HEK293 (cell line): ENCODE data around the gene NRP1.

ENCODE experiments used
- KLF10 ChIP-seq: fragments of 450-650 bp; IDR thresholded peaks from 2 replicates; pipeline ENCODE4 v1.5.1; 2018; ENCODE audit warnings: missing biosample characterization, mild to moderate bottlenecking, missing genetic modification characterization
- KLF9 ChIP-seq: fragments of 450-650 bp; formaldehyde crosslinking; IDR thresholded peaks from 2 replicates; pipeline ENCODE4 v1.5.1; 2016; ENCODE audit warnings: missing biosample characterization, missing genetic modification characterization, low read depth
- OSR2 ChIP-seq: fragments of 450-650 bp; formaldehyde crosslinking; IDR thresholded peaks from 2 replicates; pipeline ENCODE4 v1.5.1; 2016; ENCODE audit warnings: missing biosample characterization, missing genetic modification characterization
- OVOL3 ChIP-seq: fragments of 450-650 bp; formaldehyde crosslinking; IDR thresholded peaks from 2 replicates; pipeline ENCODE4 v1.5.1; 2016; ENCODE audit warnings: missing biosample characterization, missing genetic modification characterization
- SALL2 ChIP-seq: fragments of 450-650 bp; formaldehyde crosslinking; IDR thresholded peaks from 2 replicates; pipeline ENCODE4 v1.5.0; 2017; ENCODE audit warnings: missing biosample characterization, mild to moderate bottlenecking, missing genetic modification characterization, borderline replicate concordance
- SCRT2 ChIP-seq: fragments of 450-650 bp; formaldehyde crosslinking; IDR thresholded peaks from 2 replicates; pipeline ENCODE4 v1.5.1; 2016; ENCODE audit warnings: missing biosample characterization, missing genetic modification characterization
- ZNF174 ChIP-seq: fragments of 450-650 bp; formaldehyde crosslinking; IDR thresholded peaks from 2 replicates; pipeline ENCODE4 v1.5.0; 2017; ENCODE audit warnings: missing biosample characterization, mild to moderate bottlenecking, missing genetic modification characterization
- ZNF175 ChIP-seq: fragments of 450-650 bp; formaldehyde crosslinking; IDR thresholded peaks from 2 replicates; pipeline ENCODE4 v1.5.1; 2016; ENCODE audit warnings: missing biosample characterization, missing genetic modification characterization
- ZNF19 ChIP-seq: fragments of 450-650 bp; formaldehyde crosslinking; IDR thresholded peaks from 2 replicates; pipeline ENCODE4; 2016; ENCODE audit warnings: missing biosample characterization, missing genetic modification characterization, low read depth
- ZNF292 ChIP-seq: fragments of 450-650 bp; formaldehyde crosslinking; IDR thresholded peaks from 2 replicates; pipeline ENCODE4 v1.5.1; 2016; ENCODE audit warnings: low read depth, missing biosample characterization, missing genetic modification characterization, borderline replicate concordance
- ZNF302 ChIP-seq: fragments of 450-650 bp; formaldehyde crosslinking; IDR thresholded peaks from 2 replicates; pipeline ENCODE4 v1.5.1; 2016; ENCODE audit warnings: missing biosample characterization, missing genetic modification characterization, low read depth
- ZNF366 ChIP-seq: fragments of 450-650 bp; formaldehyde crosslinking; conservative IDR thresholded peaks from 2 replicates; pipeline ENCODE4 v1.5.1; 2016; ENCODE audit warnings: missing biosample characterization, missing genetic modification characterization
- ZNF394 ChIP-seq: fragments of 450-650 bp; formaldehyde crosslinking; IDR thresholded peaks from 2 replicates; pipeline ENCODE4 v1.5.1; 2016; ENCODE audit warnings: missing biosample characterization, missing genetic modification characterization, mild to moderate bottlenecking, moderate library complexity, borderline replicate concordance
- ZNF433 ChIP-seq: fragments of 450-650 bp; formaldehyde crosslinking; IDR thresholded peaks from 2 replicates; pipeline ENCODE4 v1.5.1; 2016; ENCODE audit warnings: missing biosample characterization, missing genetic modification characterization, low read depth
- ZNF510 ChIP-seq: fragments of 450-650 bp; formaldehyde crosslinking; IDR thresholded peaks from 2 replicates; pipeline ENCODE4 v1.5.1; 2018; ENCODE audit warnings: mild to moderate bottlenecking, missing genetic modification characterization, missing biosample characterization; ENCODE audit not compliant: insufficient replicate concordance
- ZNF544 ChIP-seq: fragments of 450-650 bp; formaldehyde crosslinking; IDR thresholded peaks from 2 replicates; pipeline ENCODE4 v1.5.0; 2017; ENCODE audit warnings: missing biosample characterization, missing genetic modification characterization
- ZNF560 ChIP-seq: fragments of 450-650 bp; formaldehyde crosslinking; IDR thresholded peaks from 2 replicates; pipeline ENCODE4 v1.5.1; 2017; ENCODE audit warnings: missing biosample characterization, missing genetic modification characterization, borderline replicate concordance
- ZNF596 ChIP-seq: fragments of 450-650 bp; IDR thresholded peaks from 2 replicates; pipeline ENCODE4 v1.5.0; 2018; ENCODE audit warnings: missing biosample characterization, mild to moderate bottlenecking, missing genetic modification characterization, moderate library complexity
- ZNF660 ChIP-seq: fragments of 450-650 bp; IDR thresholded peaks from 2 replicates; pipeline ENCODE4 v1.5.1; 2018; ENCODE audit warnings: missing biosample characterization, mild to moderate bottlenecking, missing genetic modification characterization
- ZNF670 ChIP-seq: fragments of 450-650 bp; formaldehyde crosslinking; IDR thresholded peaks from 2 replicates; pipeline ENCODE4 v1.5.1; 2016; ENCODE audit warnings: missing biosample characterization, missing genetic modification characterization, low read depth
- ZNF776 ChIP-seq: fragments of 450-650 bp; formaldehyde crosslinking; IDR thresholded peaks from 2 replicates; pipeline ENCODE4 v1.5.0; 2017; ENCODE audit warnings: missing biosample characterization, missing genetic modification characterization, borderline replicate concordance
- ZNF785 ChIP-seq: fragments of 450-650 bp; formaldehyde crosslinking; IDR thresholded peaks from 2 replicates; pipeline ENCODE4 v1.5.1; 2016; ENCODE audit warnings: missing biosample characterization, missing genetic modification characterization
- TF ChIP-seq, protein P1 (sequence below): fragments of 450-650 bp; formaldehyde crosslinking; IDR thresholded peaks from 2 replicates; pipeline ENCODE4 v1.5.1; 2016; ENCODE audit warnings: missing biosample characterization, missing genetic modification characterization
- TF ChIP-seq, protein P2 (sequence below): fragments of 450-650 bp; formaldehyde crosslinking; IDR thresholded peaks from 2 replicates; pipeline ENCODE4; 2016; ENCODE audit warnings: missing biosample characterization, missing genetic modification characterization
- TF ChIP-seq, protein P3 (sequence below): fragments of 450-650 bp; formaldehyde crosslinking; IDR thresholded peaks from 2 replicates; pipeline ENCODE4 v1.5.1; 2016; ENCODE audit warnings: missing biosample characterization, missing genetic modification characterization
- TF ChIP-seq, protein P4 (sequence below): fragments of 450-650 bp; formaldehyde crosslinking; IDR thresholded peaks from 2 replicates; pipeline ENCODE4 v1.5.1; 2016; ENCODE audit warnings: missing biosample characterization, missing genetic modification characterization, borderline replicate concordance
- TF ChIP-seq, protein P5 (sequence below): fragments of 450-650 bp; formaldehyde crosslinking; IDR thresholded peaks from 2 replicates; pipeline ENCODE4 v1.5.1; 2016; ENCODE audit warnings: missing biosample characterization, missing genetic modification characterization
- TF ChIP-seq, protein P6 (sequence below): fragments of 450-650 bp; formaldehyde crosslinking; IDR thresholded peaks from 2 replicates; pipeline ENCODE4 v1.5.1; 2016; ENCODE audit warnings: missing biosample characterization, missing genetic modification characterization

The NRP1 gene

DNA sequence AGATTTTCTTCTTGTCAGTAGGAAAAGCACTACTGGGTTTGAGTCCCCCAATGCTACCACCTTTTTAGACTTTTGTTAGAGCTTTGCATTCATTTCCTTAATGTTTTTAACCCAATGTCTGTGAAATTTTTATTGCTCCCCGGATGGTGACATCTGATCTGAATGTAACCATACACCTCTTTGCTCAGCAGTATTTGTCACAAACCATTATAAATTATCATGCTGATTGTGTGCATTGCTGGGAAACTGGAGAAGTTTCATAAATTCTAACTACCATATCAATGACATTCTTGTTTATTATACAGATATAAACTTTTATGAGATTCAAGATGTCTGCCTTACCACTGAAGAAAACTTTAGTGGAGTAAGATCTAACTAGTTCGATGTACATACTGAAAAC is 8.5 kb downstream of the NRP1 start (continued):
- TF ChIP-seq OVOL3 (tag by site-specific recombination) (peak; percentile 95), ZNF660 (no peak), ZNF302 (tag by site-specific recombination) (no peak), ZNF174 (no peak), SCRT2 (tag by site-specific recombination) (no peak; the same call in 1 of the 2 replicates), ZNF776 (tag by site-specific recombination) (no peak), ZNF670 (no peak), ZNF596 (tag by site-specific recombination) (no peak; the same call in 1 of the 2 replicates), OSR2 (tag by site-specific recombination) (peak; percentile 97), ZNF544 (tag by site-specific recombination) (no peak), ZNF560 (no peak), ZNF394 (tag by site-specific recombination) (peak; percentile 52; the same call in 1 of the 2 replicates), ZNF292 (tag by site-specific recombination) (no peak), KLF9 (tag by site-specific recombination) (0 out of 2 replicates have a peak, but pooled peaks have one; percentile 12), ZNF175 (tag by site-specific recombination) (no peak), ZNF19 (no peak), ZNF785 (tag by site-specific recombination) (no peak), KLF10 (tag by site-specific recombination) (peak; percentile 81), SALL2 (tag by site-specific recombination) (no peak), ZNF366 (peak; percentile 84), ZNF510 (no peak), ZNF433 (no peak)
- TF ChIP-seq, protein P1, sequence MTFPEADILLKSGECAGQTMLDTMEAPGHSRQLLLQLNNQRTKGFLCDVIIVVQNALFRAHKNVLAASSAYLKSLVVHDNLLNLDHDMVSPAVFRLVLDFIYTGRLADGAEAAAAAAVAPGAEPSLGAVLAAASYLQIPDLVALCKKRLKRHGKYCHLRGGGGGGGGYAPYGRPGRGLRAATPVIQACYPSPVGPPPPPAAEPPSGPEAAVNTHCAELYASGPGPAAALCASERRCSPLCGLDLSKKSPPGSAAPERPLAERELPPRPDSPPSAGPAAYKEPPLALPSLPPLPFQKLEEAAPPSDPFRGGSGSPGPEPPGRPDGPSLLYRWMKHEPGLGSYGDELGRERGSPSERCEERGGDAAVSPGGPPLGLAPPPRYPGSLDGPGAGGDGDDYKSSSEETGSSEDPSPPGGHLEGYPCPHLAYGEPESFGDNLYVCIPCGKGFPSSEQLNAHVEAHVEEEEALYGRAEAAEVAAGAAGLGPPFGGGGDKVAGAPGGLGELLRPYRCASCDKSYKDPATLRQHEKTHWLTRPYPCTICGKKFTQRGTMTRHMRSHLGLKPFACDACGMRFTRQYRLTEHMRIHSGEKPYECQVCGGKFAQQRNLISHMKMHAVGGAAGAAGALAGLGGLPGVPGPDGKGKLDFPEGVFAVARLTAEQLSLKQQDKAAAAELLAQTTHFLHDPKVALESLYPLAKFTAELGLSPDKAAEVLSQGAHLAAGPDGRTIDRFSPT, result peak; percentile 87
- TF ChIP-seq, protein P2, sequence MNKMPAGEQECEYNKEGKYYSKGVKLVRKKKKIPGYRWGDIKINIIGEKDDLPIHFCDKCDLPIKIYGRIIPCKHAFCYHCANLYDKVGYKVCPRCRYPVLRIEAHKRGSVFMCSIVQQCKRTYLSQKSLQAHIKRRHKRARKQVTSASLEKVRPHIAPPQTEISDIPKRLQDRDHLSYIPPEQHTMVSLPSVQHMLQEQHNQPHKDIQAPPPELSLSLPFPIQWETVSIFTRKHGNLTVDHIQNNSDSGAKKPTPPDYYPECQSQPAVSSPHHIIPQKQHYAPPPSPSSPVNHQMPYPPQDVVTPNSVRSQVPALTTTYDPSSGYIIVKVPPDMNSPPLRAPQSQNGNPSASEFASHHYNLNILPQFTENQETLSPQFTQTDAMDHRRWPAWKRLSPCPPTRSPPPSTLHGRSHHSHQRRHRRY (tag by site-specific recombination), result no peak
- TF ChIP-seq, protein P3, sequence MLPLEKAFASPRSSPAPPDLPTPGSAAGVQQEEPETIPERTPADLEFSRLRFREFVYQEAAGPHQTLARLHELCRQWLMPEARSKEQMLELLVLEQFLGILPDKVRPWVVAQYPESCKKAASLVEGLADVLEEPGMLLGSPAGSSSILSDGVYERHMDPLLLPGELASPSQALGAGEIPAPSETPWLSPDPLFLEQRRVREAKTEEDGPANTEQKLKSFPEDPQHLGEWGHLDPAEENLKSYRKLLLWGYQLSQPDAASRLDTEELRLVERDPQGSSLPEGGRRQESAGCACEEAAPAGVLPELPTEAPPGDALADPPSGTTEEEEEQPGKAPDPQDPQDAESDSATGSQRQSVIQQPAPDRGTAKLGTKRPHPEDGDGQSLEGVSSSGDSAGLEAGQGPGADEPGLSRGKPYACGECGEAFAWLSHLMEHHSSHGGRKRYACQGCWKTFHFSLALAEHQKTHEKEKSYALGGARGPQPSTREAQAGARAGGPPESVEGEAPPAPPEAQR (tag by site-specific recombination), result no peak
- TF ChIP-seq, protein P4, sequence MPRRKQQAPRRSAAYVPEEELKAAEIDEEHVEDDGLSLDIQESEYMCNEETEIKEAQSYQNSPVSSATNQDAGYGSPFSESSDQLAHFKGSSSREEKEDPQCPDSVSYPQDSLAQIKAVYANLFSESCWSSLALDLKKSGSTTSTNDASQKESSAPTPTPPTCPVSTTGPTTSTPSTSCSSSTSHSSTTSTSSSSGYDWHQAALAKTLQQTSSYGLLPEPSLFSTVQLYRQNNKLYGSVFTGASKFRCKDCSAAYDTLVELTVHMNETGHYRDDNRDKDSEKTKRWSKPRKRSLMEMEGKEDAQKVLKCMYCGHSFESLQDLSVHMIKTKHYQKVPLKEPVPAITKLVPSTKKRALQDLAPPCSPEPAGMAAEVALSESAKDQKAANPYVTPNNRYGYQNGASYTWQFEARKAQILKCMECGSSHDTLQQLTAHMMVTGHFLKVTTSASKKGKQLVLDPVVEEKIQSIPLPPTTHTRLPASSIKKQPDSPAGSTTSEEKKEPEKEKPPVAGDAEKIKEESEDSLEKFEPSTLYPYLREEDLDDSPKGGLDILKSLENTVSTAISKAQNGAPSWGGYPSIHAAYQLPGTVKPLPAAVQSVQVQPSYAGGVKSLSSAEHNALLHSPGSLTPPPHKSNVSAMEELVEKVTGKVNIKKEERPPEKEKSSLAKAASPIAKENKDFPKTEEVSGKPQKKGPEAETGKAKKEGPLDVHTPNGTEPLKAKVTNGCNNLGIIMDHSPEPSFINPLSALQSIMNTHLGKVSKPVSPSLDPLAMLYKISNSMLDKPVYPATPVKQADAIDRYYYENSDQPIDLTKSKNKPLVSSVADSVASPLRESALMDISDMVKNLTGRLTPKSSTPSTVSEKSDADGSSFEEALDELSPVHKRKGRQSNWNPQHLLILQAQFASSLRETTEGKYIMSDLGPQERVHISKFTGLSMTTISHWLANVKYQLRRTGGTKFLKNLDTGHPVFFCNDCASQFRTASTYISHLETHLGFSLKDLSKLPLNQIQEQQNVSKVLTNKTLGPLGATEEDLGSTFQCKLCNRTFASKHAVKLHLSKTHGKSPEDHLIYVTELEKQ (tag by site-specific recombination), result peak; percentile 89
- TF ChIP-seq, protein P5, sequence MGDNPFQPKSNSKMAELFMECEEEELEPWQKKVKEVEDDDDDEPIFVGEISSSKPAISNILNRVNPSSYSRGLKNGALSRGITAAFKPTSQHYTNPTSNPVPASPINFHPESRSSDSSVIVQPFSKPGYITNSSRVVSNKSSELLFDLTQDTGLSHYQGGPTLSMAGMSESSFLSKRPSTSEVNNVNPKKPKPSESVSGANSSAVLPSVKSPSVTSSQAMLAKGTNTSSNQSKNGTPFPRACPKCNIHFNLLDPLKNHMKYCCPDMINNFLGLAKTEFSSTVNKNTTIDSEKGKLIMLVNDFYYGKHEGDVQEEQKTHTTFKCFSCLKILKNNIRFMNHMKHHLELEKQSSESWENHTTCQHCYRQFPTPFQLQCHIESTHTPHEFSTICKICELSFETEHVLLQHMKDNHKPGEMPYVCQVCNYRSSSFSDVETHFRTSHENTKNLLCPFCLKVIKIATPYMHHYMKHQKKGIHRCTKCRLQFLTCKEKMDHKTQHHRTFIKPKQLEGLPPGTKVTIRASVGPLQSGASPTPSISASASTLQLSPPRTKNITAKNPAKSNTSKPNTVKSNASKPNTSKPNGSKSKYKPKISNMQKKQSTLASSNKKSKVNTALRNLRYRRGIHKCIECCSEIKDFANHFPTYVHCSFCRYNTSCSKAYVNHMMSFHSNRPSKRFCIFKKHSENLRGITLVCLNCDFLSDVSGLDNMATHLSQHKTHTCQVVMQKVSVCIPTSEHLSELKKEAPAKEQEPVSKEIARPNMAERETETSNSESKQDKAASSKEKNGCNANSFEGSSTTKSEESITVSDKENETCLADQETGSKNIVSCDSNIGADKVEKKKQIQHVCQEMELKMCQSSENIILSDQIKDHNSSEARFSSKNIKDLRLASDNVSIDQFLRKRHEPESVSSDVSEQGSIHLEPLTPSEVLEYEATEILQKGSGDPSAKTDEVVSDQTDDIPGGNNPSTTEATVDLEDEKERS (tag by site-specific recombination), result no peak
- TF ChIP-seq, protein P6, sequence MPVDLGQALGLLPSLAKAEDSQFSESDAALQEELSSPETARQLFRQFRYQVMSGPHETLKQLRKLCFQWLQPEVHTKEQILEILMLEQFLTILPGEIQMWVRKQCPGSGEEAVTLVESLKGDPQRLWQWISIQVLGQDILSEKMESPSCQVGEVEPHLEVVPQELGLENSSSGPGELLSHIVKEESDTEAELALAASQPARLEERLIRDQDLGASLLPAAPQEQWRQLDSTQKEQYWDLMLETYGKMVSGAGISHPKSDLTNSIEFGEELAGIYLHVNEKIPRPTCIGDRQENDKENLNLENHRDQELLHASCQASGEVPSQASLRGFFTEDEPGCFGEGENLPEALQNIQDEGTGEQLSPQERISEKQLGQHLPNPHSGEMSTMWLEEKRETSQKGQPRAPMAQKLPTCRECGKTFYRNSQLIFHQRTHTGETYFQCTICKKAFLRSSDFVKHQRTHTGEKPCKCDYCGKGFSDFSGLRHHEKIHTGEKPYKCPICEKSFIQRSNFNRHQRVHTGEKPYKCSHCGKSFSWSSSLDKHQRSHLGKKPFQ (tag by site-specific recombination), result peak; percentile 87
